Panc1 (cell line): ENCODE results near the gene PPP4C. TPM values are rescaled to one million over a fixed set of nuclear protein-coding genes. Genes with fewer than 3 reads are reported as not detected.
"Not testable (repeated sequence)": the region's sequence is repeated elsewhere in the genome, so short reads cannot be mapped to it uniquely, and the experiment has no call there.

ENCODE experiments used
- ATAC-seq: fragments of 200-7000 bp; cut with Tn5 transposase; 2 replicates; pipeline ENCODE4 v1.9.1; 2020; ENCODE audit warnings: mild to moderate bottlenecking, moderate library complexity
- BruUV-seq: library from RNA; stranded (reverse); fragments of 400-500 nt; replicated peaks from 2 replicates; lab custom pipeline; 2021; lab: Mats Ljungman, UMichigan
- CTCF ChIA-PET: fragments of 300-600 bp; sonication (Branson Sonifier 250); formaldehyde crosslinking; loops from one replicate; lab custom pipeline; 2022; ENCODE audit warnings: antibody characterized with exemption; lab: Charles Lee
- POLR2A ChIA-PET: fragments of 300-600 bp; sonication (Branson Sonifier 250); formaldehyde crosslinking; loops from one replicate; lab custom pipeline; 2022; ENCODE audit warnings: antibody characterized with exemption; lab: Charles Lee
- DNase-seq: peaks from one replicate; pipeline ENCODE4 v3.0.0-alpha.2; 2010; ENCODE audit warnings: low read depth, low spot score
- H3K27ac ChIP-seq: 2 replicates; pipeline ENCODE4 v1.5.1; 2011; ENCODE audit warnings: mild to moderate bottlenecking, low read length, inconsistent platforms
- H3K27me3 ChIP-seq: fragments of 200-500 bp; sonication (Bioruptor generic); 2 replicates; pipeline ENCODE4 v1.6.0; 2014; ENCODE audit warnings: low read length, inconsistent platforms; ENCODE audit not compliant: control insufficient read depth, insufficient read depth
- H3K36me3 ChIP-seq: fragments of 200-500 bp; sonication (Bioruptor generic); 2 replicates; pipeline ENCODE4 v1.5.1; 2014; ENCODE audit warnings: inconsistent platforms, mild to moderate bottlenecking, low read length, moderate library complexity; ENCODE audit not compliant: control insufficient read depth, insufficient read depth
- H3K4me1 ChIP-seq: 2 replicates; pipeline ENCODE4 v1.5.1; 2011; ENCODE audit warnings: inconsistent platforms, mild to moderate bottlenecking, low read length, moderate library complexity; ENCODE audit not compliant: control insufficient read depth, insufficient read depth
- H3K4me3 ChIP-seq, 2 experiments: 2 replicates each; pipeline ENCODE4 v1.5.1; 2011 to 2012; ENCODE audit warnings: low read depth in 2 of 2, low read length in 2 of 2, mild to moderate bottlenecking in 2 of 2, inconsistent platforms in 1 of 2, moderate library complexity in 1 of 2
- H3K9me3 ChIP-seq: fragments of 200-500 bp; sonication (Bioruptor generic); 2 replicates; pipeline ENCODE4 v1.5.1; 2014; ENCODE audit warnings: low read depth, mild to moderate bottlenecking, inconsistent platforms, low read length, moderate library complexity; ENCODE audit not compliant: control insufficient read depth, insufficient read depth
- CTCF ChIP-seq: fragments of 450-650 bp; IDR thresholded peaks from 2 replicates; pipeline ENCODE4 v1.5.1; 2017; ENCODE audit warnings: mild to moderate bottlenecking
- POLR2AphosphoS5 ChIP-seq: IDR thresholded peaks from 2 replicates; pipeline ENCODE4 v1.6.1; 2012; ENCODE audit warnings: mild to moderate bottlenecking, low read depth, low read length, moderate library complexity
- REST ChIP-seq, 2 experiments: IDR thresholded peaks; 2 replicates each; pipeline ENCODE4 v1.6.1; 2011 to 2012; ENCODE audit warnings: low read depth in 2 of 2, control low read depth in 1 of 2, low read length in 1 of 2, mild to moderate bottlenecking in 1 of 2, moderate library complexity in 1 of 2; ENCODE audit not compliant: insufficient read depth in 1 of 2
- SIN3A ChIP-seq: IDR thresholded peaks from 2 replicates; pipeline ENCODE4 v1.6.1; 2012; ENCODE audit warnings: low read depth, mild to moderate bottlenecking, low read length, moderate library complexity, borderline replicate concordance; ENCODE audit not compliant: insufficient read depth
- TCF7L2 ChIP-seq: IDR thresholded peaks from 2 replicates; pipeline ENCODE4 v1.6.1; 2011; ENCODE audit warnings: mild to moderate bottlenecking, low read depth, low read length, inconsistent platforms
- in situ Hi-C: cut with HindIII; loops from 2 replicates; pipeline ENCODE4 v1.10.0; 2016; ENCODE audit warnings: low sequenced_read_pairs, low pct_unique_long_range_greater_than_20kb
- intact Hi-C: fragments of 100-400 bp; cut with micrococcal nuclease; formaldehyde crosslinking; loops from one replicate; pipeline ENCODE4 v1.10.0; 2022; ENCODE audit not compliant: unreplicated experiment
- total RNA-seq: library from RNA; stranded (reverse); gene quantifications from one replicate; pipeline ENCODE4 v1.2.1, GENCODE V29; 2021; ENCODE audit not compliant: unreplicated experiment

PPP4C gene
- total RNA-seq, 1 experiment from 2014 or later = 186 TPM

GRCh38 chr16:30122604-30123160 lies 46.9 kb downstream of the PPP4C start:
- CTCF ChIA-PET = no interaction called here
- in situ Hi-C loops = no loop called here
- Histone ChIP-seq H3K36me3 (no peaks in the 10 kb centered on the region; the same call in 1 of the 2 replicates), H3K9me3 (no peaks in the 10 kb centered on the region), H3K4me1 (peaks cover 21% of the 10 kb centered on the region), H3K4me3 (peak overlapping the region; percentile 60 to 78), H3K27me3 (no peaks in the 10 kb centered on the region), H3K27ac (peak overlapping the region; percentile 72)
- TF ChIP-seq POLR2AphosphoS5 (no peak), TCF7L2 (no peak), SIN3A (no peak), CTCF (no peak), REST (IDR thresholded peaks at IDR 0.05; ENCODE audit: insufficient read depth in 1 of 2, low read depth in 2 of 2, low read length in 1 of 2) (no peak)
- DNase-seq (no peak), ATAC-seq (peak; percentile 8; the same call in 1 of the 2 replicates)
- no TSS peak for BruUV-seq
- POLR2A ChIA-PET = no interaction called here
- intact Hi-C loops = no loop called here

GRCh38 chr16:30124985-30125379 lies 49.2 kb downstream of the PPP4C start:
- TF ChIP-seq TCF7L2 (no peak), SIN3A (no peak), CTCF (no peak), REST (IDR thresholded peaks at IDR 0.05; ENCODE audit: insufficient read depth in 1 of 2, low read depth in 2 of 2, low read length in 1 of 2) (no peak), POLR2AphosphoS5 (no peak)
- no peak for ATAC-seq
- Histone ChIP-seq H3K4me1 (peaks cover 21% of the 10 kb centered on the region), H3K27ac (no peak overlapping the region), H3K4me3 (no peak overlapping the region), H3K27me3 (no peaks in the 10 kb centered on the region), H3K36me3 (no peaks in the 10 kb centered on the region; the same call in 1 of the 2 replicates), H3K9me3 (no peaks in the 10 kb centered on the region)
- intact Hi-C loops = no loop called here
- in situ Hi-C loops = no loop called here
- CTCF ChIA-PET = interaction anchor here (2.4 kb wide), 1 partner anchor 33 kb away, joined by 6 read pairs; the partner anchor contains the start of gene TBX6
- DNase-seq = no peak
- POLR2A ChIA-PET = interaction anchor here (0.7 kb wide), 1 partner anchor 34 kb away, joined by 3 read pairs; the partner anchor contains the start of gene TBX6
- BruUV-seq = no TSS peak

- H3K27me3 ChIP-seq, DNase-seq, POLR2A ChIA-PET, in situ Hi-C loops, BruUV-seq, H3K4me3 ChIP-seq, H3K27ac ChIP-seq, H3K36me3 ChIP-seq, ATAC-seq, H3K9me3 ChIP-seq, intact Hi-C loops: not testable (repeated sequence)
- CTCF ChIA-PET = interaction anchor here (2.4 kb wide), 1 partner anchor 34 kb away, joined by 6 read pairs; the partner anchor contains the start of gene TBX6
- peaks cover 21% of the 10 kb centered on the region for H3K4me1 ChIP-seq
Observed at GRCh38 chr16:30125690-30126089, 49.9 kb downstream of the PPP4C start.
